Measurements from ENCODE around the gene MAP3K8.

MAP3K8 gene

DNA sequence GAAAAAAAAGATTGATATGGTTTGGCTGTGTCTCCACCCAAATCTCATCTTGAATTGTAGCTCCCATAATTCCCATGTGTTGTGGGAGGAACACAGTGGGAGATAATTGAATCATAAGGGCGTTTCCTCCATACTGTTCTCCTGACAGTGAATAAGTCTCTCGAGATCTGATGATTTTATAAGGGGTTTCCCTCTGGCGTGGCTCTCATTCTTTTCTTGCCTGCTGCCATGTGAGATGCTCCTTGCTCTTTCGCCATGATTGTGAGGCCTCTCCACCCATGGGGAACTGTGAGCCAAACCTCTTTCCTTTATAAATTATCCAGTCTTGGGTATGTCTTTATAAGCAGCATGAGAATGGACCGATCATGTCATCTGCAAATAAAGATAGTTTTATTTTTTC is 29.4 kb upstream of the MAP3K8 start:
- TF ChIP-seq, protein P1, sequence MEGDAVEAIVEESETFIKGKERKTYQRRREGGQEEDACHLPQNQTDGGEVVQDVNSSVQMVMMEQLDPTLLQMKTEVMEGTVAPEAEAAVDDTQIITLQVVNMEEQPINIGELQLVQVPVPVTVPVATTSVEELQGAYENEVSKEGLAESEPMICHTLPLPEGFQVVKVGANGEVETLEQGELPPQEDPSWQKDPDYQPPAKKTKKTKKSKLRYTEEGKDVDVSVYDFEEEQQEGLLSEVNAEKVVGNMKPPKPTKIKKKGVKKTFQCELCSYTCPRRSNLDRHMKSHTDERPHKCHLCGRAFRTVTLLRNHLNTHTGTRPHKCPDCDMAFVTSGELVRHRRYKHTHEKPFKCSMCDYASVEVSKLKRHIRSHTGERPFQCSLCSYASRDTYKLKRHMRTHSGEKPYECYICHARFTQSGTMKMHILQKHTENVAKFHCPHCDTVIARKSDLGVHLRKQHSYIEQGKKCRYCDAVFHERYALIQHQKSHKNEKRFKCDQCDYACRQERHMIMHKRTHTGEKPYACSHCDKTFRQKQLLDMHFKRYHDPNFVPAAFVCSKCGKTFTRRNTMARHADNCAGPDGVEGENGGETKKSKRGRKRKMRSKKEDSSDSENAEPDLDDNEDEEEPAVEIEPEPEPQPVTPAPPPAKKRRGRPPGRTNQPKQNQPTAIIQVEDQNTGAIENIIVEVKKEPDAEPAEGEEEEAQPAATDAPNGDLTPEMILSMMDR (IDR thresholded peaks at IDR 0.05; ENCODE audit: control insufficient read depth, insufficient read depth, low read depth, low read length, missing control alignments), result no peak
- no peak overlapping the region for H3K4me3 ChIP-seq (ENCODE audit: control insufficient read depth, low read depth, low read length)
- no peak for DNase-seq (ENCODE audit: low read depth)

DNA sequence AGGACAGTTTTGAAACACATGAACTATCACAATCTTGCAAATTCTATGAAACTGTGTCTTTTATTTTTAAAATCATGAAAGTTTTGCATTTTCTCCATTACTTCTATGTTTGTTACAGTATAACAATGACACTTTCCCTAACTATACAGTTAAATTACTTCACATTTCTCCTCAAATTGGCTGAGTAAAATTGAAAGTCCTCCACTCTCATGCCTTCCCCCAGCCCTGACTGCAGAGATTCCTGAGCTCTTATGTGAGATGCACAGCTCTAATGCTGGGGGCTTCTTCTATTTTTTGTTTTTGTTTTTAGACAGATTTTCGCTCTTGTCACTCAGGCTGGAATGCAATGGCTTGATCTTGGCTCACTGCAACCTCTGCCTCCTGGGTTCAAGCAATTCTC is 22.7 kb upstream of the MAP3K8 start:
- TF ChIP-seq, protein P1 (IDR thresholded peaks at IDR 0.05; ENCODE audit: control insufficient read depth, insufficient read depth, low read depth, low read length, missing control alignments), result no peak
- DNase-seq (ENCODE audit: low read depth), result no peak
- no peak overlapping the region for H3K4me3 ChIP-seq (ENCODE audit: control insufficient read depth, low read depth, low read length)

DNA sequence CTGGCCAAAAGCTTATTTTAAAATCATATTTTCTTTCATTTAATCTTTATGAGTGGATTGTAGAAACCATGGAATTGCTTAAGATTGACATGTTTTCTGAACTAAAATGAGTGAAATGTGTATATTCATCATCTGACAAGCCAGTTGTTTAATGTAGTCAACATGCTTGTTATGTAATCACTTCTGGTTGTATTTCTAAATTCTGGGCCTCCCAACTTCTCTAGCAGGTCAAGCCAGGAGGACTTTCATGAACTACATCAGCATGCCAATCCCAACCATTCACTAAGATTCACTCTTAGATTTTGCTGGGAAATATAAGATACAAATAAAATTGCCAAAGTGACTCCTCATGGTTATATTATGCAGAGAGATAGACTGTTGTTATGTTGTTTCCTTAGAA is 21.1 kb upstream of the MAP3K8 start:
- TF ChIP-seq, protein P1 (IDR thresholded peaks at IDR 0.05; ENCODE audit: control insufficient read depth, insufficient read depth, low read depth, low read length, missing control alignments), result no peak
- DNase-seq (ENCODE audit: low read depth), result no peak
- no peak overlapping the region for H3K4me3 ChIP-seq (ENCODE audit: control insufficient read depth, low read depth, low read length)

DNA sequence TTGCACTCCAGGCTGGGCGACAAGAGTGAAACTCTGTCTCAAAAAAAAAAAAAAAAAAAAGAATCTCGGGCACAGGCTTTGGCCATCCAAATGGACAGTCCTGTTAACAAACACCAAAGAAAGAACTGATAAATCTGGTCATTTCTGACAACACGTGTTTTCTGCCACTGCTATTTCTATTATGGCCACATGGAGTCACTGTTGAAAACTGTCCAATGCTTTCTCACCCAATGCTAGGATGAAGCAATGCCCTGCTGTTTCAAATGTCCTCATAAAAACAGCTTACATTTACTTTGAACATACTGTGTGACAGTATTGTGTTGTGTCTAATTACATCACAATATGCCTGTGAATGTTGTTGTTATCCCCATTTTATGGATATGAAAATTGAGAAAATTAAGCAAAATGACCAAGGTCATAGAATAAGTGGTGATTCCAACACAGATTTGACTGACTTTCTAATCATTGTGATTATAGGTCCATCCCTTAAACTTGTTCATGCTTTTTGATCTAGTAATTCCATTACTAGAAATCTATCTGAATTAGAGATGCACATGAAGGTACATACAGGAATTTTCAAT is 19.9 kb upstream of the MAP3K8 start:
- H3K4me3 ChIP-seq (ENCODE audit: control insufficient read depth, low read depth, low read length), result no peak overlapping the region
- TF ChIP-seq, protein P1 (IDR thresholded peaks at IDR 0.05; ENCODE audit: control insufficient read depth, insufficient read depth, low read depth, low read length, missing control alignments), result peak; percentile 71
- peak; percentile 52 for DNase-seq (ENCODE audit: low read depth)

DNA sequence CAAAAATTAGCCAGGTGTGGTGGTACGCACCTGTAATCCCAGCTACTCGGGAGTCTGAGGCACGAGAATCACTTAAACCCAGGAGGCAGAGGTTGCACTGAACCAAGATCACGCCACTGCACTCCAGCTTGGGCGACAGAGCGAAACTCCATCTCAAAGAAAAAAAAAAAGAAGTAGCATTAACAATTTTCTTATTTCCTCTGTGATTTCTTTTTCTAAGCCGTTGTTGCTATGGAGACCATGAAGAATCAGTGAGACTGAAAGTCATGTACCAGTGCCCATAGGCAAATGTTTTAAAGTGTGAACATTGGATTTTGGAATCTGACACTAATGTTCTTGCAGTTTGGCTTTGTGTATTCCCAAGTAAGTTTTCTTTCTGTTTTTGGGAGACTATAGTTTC is 18.4 kb upstream of the MAP3K8 start:
- TF ChIP-seq, protein P1 (IDR thresholded peaks at IDR 0.05; ENCODE audit: control insufficient read depth, insufficient read depth, low read depth, low read length, missing control alignments), result no peak
- no peak overlapping the region for H3K4me3 ChIP-seq (ENCODE audit: control insufficient read depth, low read depth, low read length)
- no peak for DNase-seq (ENCODE audit: low read depth)

DNA sequence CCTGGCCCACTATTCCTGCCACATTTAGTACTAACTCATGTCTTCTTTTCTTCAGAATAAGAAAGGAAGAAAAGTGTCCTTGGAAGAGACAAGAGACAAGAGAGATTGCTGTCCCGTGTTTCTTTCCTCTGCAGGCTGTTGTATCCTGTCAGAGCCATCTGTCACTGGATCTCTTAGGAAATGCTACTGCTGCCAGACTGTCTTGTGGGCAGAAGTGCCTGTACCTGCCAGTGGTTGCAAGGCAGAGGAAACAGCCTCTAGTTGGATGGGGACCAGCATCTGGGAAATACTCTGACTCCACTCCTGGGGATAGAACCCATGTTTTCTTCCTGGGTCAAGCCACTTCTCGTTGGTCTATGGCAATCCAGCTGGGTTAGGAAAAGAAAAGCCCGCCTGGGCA is 16.7 kb upstream of the MAP3K8 start:
- no peak overlapping the region for H3K4me3 ChIP-seq (ENCODE audit: control insufficient read depth, low read depth, low read length)
- TF ChIP-seq, protein P1 (IDR thresholded peaks at IDR 0.05; ENCODE audit: control insufficient read depth, insufficient read depth, low read depth, low read length, missing control alignments), result no peak
- no peak for DNase-seq (ENCODE audit: low read depth)

DNA sequence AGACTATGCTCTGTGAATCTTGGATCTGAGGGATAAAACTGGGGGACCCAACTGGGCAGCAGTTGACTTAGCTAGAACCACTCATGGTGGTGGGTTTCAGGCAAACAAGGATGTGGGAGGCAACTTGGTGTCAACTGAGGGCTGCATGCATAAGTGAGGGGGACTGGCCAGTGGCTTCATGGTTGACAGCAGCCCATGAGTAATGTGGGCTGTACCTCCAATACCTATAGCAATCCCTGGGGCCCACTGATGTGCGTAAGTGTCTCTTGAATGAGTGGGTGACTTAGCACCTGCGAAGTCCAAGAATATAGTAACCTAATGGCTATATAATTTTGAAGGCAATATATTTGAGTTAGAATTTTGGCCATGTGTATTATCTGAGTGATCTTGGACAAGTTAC is 13.7 kb upstream of the MAP3K8 start:
- H3K4me3 ChIP-seq (ENCODE audit: control insufficient read depth, low read depth, low read length), result no peak overlapping the region
- DNase-seq (ENCODE audit: low read depth), result no peak
- TF ChIP-seq, protein P1 (IDR thresholded peaks at IDR 0.05; ENCODE audit: control insufficient read depth, insufficient read depth, low read depth, low read length, missing control alignments), result no peak
